Stimulated activated CD8-positive, alpha-beta memory T cell treated with anti-CD3 and anti-CD28 coated beads, Interleukin-12 subunit alpha, Interleukin-12 subunit beta, amount 100 ng/mL, for 1 hour (primary cell): ENCODE measurements around the gene PDLIM4.

Experiments
- DNase-seq: peaks from one replicate; pipeline ENCODE4 v3.0.0-alpha.2; 2020; ENCODE audit warnings: low read depth

The PDLIM4 gene

DNA sequence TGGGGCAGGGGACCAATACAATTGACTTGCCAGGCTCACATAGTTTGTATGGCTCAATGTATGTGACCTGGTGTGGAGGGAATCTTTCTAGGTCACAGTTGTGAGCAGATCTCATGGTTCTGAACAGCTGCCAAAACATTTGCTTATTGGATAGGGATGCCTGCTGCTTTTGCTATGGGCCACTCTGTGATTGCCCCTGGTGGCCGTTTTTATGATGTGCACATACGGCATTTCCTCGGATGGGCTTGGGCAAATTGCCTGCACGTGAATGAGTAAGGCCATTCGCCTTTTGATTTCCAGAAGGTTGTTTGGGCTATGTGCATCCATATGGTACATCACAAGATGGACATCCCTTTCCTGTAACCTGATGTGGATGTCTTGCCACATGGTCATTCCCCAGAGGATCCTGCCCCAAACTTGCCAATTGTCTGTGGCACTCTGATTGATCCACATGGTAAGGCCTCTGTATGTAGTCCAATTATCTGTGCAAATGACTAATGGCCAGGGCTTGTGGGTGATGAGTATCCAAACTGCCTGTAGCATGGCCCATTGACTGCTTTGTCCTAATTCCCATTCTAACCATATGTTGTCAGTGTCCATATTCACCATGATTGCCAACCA is 26.0 kb downstream of the PDLIM4 start:
- no peak for DNase-seq

DNA sequence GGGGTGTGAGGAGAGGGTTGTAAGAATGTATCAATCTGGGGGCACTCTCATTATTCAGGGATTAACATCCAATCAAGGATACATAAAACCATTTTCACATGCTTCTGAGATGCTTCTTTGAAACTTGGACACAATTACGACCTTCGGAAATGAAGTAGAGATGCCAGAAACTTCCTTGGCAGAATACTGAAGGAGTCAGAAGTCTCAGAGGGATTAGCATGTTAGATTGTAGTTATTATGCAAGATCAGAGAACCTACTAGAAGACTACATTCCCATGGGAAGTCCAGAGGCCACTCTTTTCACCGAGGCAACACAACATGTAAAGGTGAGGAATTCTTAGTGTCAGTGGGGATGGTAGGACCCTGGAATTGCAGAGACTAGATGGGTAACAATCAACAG is 31.6 kb downstream of the PDLIM4 start:
- DNase-seq = no peak

DNA sequence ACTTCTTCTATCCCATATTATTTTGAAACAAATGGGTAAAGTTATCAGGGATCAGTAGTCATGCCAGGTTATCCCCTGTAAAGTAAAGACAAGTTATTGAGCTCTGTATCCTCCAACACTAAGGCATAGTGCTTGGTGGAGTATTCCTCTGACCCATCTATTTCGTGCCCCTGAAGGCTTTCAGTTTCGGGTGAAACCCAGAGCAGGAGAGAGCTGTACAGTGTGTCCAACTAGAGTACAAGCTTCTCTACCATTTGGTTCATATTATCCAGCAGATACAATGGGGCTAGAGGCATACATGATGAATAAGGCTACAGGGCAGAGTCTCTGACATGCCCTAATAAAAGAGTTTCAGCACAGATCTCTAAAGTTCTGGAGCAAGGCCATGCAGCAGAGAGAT is 33.5 kb downstream of the PDLIM4 start:
- no peak for DNase-seq

DNA sequence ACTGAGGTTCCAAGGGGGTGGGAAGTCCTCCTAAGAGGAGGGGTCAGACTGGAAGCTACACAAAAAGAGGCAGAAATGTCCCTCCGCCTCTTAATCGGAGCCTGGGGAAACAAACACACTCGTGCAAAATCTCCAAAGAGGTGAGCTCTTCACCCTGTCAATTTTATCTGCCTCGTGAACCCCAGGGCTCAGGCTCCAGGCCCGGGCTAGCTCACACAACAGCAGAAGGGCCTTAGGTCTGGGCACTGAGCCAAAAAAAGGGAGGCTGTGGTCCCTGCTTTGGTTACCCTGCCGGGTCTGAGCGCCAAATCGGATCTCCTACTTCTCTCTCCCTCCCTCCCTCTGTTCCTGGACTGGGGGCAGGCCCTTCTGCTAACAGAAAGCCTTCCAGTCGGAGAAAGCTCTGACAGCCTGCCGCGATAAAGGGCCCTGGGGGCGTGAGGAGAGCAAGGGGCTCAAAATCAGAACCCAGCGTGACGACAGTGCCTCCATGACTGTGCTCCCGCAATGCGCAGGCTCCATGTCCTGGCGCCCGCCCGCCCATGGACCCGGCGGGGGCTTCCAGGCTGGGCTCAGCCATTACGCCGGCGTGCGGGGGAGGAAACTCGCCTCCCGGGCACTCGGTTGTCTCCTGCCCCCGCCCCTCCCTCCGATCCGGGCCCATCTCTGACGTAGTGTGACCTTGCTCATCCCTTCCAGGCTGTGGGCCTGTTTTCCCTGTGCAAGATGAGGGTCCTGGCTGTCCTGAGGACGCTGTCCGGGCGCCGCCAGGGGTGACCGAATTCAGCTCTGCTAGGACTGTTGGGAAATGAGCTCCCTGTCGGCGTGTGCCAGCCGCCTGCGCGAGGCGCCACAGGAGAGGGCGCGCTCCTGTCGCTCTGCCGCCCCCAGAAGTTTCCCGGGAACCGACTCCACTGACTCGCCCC is 35.8 kb downstream of the PDLIM4 start:
- peak; percentile 50 for DNase-seq

DNA sequence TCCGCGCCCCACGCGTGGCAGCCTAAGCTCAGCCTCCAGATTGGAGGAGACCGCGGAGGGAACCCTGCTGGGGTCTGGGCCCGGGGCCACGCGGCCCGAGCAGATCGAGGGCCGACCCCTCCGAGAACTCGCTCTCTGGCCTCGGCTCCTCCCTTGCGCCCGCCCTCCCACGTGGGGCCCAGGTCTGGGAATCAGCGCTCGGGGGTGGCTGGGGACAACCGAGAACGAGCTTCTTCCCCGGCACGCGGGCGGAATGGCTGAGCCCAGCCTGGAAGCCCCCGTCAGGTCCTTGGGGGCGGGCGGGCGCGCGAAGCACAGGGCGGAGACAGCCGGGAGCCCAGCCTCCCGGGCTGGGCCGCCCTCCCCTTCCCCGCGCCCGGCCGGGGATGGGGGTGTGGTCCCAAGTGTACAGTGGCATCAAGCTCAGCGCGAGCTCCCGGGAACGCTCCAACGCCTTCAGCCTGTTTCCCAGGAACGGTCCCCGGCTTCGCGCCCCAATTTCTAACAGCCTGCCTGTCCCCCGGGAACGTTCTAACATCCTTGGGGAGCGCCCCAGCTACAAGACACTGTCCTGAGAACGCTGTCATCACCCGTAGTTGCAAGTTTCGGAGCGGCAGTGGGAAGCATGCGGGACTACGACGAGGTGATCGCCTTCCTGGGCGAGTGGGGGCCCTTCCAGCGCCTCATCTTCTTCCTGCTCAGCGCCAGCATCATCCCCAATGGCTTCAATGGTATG is 36.7 kb downstream of the PDLIM4 start, which contains the start of gene SLC22A4:
TSS of gene SLC22A4 (plus strand) at position 403 of the 736 bp plus-strand sequence. CDS start at position 626, 223 bp downstream.
- peak; percentile 46 for DNase-seq

DNA sequence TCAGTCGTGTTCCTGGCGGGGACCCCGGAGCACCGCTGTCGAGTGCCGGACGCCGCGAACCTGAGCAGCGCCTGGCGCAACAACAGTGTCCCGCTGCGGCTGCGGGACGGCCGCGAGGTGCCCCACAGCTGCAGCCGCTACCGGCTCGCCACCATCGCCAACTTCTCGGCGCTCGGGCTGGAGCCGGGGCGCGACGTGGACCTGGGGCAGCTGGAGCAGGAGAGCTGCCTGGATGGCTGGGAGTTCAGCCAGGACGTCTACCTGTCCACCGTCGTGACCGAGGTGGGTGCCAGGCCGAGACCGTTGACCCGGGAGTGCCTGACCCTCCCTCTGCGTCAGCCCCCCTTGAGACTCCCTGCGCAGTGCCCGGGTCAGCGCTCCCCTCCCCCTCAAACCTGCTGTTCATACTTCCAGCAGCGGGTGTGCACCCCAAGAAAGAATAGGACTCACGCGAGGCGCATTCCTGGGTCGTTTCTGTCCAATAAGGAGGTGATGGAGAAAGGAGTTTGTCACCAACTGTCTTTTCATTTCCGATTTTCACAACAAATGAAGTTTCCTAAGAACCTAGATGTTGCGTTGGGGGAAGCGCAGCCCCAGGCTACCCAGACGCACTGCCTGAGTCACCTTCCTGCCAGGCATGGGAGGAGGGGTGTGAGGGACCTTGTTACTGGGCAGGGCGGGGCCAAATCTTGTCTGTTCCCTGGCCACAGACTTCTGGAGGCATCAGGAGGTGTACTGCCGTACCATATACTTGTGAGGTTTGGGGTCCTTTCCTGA is 37.4 kb downstream of the PDLIM4 start:
- DNase-seq = peak; percentile 58

DNA sequence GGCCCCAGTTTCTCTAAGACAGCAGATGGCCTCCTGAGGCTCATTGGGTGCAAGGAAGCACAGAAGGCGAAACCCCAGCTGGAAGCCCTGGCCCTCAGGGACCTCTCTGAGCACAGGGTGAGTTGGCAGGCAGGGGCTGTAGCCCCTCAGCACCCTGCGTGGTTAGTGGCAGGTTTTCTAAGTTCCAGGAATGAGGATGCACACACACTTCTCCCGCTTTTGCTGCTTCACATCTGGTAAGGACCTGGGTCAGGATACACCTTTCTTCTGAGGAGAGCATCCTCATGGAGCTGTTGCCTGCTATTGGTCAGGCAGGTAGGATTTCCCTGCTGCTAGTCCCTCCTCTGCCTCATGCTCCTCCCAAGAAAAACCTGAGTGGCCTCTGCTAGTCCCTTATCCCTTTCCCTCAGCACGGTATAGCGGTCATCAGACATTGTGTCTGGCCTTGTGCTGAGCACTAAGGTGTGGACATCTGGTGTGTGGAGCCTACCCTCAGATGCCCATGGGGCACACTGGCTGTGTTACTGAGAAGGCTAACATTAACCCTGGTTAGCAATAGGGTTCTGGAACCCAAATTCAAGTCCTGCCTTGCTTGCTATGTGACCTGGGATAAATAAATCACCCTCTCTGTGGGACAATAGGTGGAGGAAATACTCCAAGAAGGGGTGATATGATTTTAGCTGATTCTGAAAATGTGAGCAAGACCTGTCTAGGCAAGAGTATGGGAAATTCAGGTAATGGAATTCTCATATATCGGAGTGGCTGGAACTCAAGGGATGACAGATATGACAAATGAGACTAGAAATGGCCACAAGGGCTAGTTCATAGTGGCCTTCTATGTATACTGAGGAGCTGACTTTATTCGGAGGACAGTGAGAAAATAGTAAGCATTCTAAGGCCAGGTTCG is 38.3 kb downstream of the PDLIM4 start:
- DNase-seq = no peak

DNA sequence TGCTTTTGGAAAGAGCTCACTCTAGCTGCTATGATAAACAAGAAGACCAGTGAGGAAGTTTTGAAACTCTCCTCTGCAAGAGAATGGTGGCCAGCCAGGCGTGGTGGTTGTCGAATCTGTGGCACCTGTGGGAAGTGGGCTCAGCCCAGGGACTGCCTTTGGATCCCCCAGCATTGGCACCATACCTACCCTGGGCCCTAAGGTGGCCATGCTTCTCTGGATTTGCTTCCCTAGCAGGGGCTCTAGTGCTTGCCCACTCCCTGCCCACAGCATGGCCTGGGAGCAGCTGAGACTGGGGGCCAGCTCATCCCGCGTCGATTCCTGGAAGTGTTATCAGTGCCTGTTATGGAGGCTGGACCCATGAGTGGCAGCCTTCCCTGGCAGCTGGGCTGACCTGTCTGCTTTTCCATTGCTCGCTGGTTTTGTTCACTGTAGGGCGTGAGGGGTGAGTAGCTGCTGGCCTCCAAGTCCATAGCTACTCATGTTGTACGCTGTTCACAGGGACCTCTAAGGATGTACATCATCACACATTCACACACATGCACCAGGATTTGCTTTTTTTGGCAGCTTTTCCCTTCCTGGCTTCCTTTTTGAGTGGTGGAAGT is 39.0 kb downstream of the PDLIM4 start:
- no peak for DNase-seq

DNA sequence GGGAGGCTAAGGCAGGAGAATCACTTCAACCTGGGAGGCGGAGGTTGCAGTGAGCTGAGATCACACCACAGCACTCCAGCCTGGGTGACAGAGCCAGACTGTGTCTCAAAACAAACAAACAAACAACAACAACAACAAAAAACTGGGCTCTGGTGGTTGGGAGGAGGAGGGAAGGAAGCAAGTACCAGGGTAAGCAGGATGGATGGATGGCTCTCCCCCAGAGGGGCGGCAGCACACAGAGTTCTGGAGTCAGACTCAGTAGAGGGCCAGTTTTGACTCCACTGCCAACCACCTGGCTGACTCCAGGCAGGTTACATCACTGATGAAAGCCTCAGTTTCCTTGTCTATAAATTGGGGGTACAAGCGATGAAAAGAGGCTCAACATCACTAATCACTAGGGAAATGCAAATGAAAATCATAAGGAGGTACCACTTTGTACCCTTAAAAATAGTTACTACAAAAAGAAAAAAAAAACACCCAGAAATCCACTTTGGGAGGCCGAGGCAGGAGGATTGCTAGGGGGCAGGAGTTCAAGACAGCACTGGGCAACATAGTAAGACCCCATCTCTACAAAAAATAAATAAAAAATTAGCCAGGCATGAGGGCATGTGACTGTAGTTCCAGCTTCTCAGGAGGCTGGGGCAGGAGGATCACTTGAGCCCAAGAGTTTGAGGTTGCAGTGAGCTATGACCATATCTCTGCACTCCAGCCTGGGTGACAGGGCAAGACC is 39.9 kb downstream of the PDLIM4 start:
- no peak for DNase-seq

DNA sequence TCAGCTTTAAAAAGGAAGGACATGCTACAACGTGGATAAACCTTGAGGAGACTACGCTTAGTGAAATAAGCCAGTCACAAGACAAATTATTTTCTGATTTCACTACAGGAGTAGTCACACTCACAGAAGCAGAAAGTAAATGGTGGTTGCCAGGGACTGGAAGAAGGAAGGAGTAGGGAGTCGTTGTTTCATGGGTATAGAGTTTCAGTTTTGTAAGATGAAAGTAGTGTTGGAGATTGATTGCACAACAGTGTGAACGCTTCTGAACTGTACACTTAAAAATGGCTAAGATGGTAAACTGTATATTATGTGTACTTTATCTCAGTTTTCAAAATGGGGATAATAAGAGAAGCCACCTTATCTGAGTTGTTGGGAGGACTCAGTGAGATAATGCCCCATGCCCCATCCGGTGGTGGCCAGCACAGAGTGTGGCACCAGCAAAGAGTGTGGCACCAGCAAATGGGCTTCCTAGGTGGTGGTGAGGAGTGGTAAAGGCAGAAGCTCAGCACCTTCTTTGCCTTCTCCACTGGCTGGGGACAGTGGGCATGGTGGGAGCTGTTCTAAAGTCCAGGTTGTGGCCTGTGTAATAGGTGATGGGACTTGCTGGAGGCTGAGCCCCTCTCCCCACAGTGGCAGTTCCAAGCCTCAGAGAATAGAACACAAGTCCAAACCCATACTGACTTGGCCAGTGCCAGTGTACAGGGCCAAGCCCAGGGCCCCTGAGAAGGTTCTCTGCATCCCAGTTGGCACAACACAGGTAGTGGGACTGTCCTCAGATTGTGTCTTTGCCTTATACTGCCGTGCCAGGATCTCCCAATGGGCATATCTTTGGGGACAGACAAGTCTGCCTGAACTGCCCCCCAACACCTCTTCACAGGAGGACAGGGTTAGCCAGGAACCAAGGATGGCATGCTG is 41.1 kb downstream of the PDLIM4 start:
- no peak for DNase-seq

DNA sequence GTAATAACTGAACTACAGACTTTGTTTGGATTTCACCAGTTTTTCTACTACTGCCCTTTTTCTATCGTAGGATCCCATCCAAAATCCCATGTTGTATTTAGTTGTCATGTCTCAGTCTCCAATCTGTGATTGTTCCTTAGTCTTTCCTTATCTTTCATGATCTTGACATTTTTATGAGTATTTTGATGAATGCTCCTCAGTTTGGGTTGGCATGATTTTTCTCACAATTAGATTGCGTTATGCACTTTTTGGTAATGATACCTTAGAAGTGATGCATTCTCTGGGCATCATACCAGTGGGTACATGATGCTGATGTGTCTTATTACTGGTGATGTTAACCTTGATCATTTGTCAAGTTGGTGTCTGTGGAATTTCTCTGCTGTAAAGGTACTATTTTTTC is 42.4 kb downstream of the PDLIM4 start:
- no peak for DNase-seq

DNA sequence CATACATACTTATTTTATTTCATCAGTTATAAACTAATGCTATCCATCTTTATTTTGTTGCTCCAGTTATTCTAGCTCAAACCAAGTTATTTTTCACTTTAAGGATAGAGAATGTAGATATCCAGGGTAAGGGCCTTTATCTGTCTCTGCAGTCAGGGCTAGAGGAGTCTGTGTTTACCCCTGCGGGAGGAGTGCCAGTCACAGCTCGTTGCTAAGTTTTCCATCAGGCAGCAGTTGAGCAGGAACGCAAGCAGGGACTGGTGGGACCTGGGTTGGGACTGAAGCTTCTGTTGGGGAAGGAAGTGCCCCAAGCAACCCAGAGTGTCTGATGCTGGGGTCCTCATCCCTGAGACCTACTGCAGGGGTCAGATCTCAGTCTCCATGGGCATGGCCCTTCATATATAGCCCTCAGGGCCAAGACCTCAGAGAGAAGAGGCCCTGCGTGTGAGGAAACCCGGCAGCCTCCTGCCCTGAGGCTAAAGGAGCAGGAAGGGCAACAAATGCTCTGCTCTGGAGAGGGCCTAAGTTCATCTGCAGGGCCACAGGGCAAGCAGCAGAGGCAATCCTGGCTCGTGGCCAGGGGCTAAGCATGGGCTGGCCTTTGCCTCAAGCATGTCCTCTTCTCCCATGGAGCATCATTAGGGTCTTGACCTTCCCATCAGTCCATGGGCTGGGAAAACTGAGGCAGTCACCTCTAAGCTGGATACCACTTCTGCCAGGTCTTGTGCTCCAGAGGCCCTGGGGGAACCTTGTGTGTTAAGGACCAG is 43.3 kb downstream of the PDLIM4 start:
- DNase-seq = no peak

DNA sequence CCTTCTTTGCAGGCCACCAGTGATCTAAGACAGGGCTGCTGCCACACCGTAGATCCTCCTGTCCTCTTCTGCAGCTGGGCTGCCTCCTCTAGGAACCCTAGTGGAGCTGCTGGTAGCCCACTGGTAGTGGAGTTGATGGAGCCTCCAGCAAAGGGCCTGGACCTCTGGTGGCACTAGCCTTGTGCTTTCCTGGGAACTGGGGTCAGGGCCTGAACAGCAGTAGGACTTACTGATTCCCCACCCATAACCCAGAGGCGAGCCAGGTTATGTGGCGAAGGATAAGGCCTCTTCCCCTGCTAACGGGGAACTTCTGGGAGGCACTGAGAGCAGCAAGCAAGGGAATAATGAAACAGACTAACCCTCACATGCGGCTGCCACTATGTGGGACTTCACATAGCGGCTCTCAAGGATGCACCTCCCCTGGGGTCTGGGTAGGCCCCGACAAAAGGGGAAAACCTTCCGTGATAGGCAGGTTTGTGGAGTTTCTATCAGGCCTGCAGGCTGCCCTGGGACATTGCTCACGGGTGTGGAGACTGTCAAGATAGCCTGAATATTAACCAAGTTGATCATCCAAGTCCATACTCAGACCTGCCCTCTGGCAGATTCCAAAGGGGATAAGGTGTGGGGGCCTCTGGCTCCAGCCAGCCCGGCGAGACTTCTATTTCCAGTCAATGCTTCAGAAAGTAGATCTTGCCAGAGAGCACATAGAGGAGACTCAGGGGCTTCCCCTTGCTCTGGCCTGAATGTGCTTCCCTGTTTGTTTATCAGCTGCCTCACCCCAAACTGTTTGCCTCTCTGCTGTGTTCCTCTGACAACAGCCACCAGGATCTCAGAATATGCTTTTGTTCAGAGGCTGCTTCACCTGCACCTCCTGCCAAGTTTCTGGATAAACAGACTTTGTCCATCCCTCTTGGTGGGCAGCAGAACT is 44.1 kb downstream of the PDLIM4 start:
- DNase-seq = no peak

DNA sequence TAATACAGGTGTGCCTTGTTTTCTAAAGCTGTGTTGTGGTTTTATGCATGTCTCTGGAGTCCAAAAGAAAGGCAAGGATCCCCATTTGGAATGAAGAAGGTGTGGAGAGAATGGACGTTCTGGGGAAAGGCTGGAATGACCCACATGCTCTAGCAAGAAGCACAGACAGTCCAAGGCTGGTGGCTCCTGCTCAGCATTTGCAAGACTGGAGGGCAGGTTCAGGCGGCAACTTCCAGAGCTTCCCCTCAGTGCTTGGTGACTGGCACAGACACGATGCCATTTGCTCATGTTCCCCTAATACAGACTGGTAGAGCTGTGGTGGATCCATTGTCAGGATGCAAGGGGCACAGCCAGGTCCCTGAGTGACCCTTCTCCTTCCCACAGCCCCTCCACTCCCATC is 44.9 kb downstream of the PDLIM4 start:
- no peak for DNase-seq

DNA sequence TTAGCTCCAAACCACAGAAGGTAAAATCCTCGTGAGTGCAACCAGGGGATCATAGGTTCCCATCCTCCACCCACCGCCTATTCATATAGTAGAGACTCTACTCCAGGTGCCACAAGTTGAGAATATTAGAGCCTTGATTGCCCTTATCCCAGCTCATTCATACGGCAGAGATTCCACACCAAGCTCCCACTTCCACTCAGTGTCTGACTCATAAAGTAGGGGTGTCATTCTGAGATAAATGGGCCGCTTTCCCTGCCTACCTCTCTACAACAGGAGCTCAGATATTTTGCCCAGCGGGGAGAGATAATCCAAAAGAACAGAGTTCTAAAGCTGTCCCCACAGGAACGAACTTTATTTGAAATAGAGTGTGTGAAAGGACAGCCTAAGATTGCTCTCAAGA is 46.1 kb downstream of the PDLIM4 start:
- DNase-seq = no peak

DNA sequence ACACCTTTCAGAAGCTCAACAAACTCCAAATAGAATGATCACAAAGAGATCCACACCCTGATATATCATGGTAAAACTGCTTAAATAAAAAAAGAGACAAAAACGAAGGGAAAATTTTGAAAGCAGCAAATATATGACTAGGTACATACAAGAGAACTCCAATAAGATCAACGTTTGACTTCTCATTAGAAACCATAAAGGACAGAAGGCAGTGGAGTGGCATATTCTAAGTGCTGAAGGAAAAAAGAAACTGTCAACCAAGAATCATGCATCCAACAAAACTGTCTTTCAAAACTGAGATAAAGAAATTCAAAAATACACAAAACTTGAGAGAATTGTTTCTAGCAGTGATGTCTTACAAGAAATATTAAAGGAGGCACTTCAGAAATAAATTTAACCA is 47.9 kb downstream of the PDLIM4 start:
- no peak for DNase-seq

DNA sequence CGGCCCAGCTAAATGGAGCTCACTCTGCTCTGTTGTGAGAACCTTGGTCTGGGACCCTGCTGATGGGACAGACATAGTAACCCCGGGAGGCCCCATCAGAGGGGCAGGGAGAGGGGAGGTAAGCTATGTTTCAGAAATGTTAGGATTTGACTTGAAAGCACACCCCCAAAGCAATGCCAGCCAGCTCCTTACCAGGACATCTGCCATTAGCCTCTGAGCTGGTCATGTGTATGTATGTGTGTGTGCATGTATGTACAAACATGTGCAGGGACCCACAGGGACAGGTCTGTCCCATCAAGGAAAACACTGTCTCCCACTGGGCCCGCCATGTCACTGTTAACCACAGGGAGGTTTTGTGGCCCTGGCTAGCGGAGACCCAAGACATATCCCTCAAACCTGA is 51.2 kb downstream of the PDLIM4 start:
- no peak for DNase-seq
